HG03571 (cell line): Measurements from ENCODE around the gene UBE3B.

Experiments used
- ATAC-seq: cut with Tn5 transposase; IDR thresholded peaks from one replicate; pipeline ENCODE4 v1.9.1; 2021; ENCODE audit not compliant: unreplicated experiment

Gene UBE3B

GRCh38 chr12:109549613-109550270 is 72.3 kb downstream of the UBE3B start:
- no peak for ATAC-seq

- no peak for ATAC-seq
Observed at GRCh38 chr12:109550281-109550680, 72.8 kb downstream of the UBE3B start.

GRCh38 chr12:109551108-109551507 is 73.7 kb downstream of the UBE3B start:
- no peak for ATAC-seq

GRCh38 chr12:109552971-109553370 is 75.5 kb downstream of the UBE3B start:
- ATAC-seq, result no peak

- ATAC-seq, result no peak
Observed at GRCh38 chr12:109553483-109553882, 76.0 kb downstream of the UBE3B start.

- ATAC-seq, result no peak
Observed at GRCh38 chr12:109553906-109554500, 76.6 kb downstream of the UBE3B start.

- no peak for ATAC-seq
Observed at GRCh38 chr12:109554761-109555160, 77.3 kb downstream of the UBE3B start.

- no peak for ATAC-seq
Observed at GRCh38 chr12:109555431-109556315, 78.2 kb downstream of the UBE3B start.

- ATAC-seq, result no peak
Observed at GRCh38 chr12:109557200-109557599, 79.8 kb downstream of the UBE3B start.

- no peak for ATAC-seq
Observed at GRCh38 chr12:109557805-109558204, 80.4 kb downstream of the UBE3B start.

GRCh38 chr12:109558374-109559199 is 81.2 kb downstream of the UBE3B start:
- no peak for ATAC-seq

- no peak for ATAC-seq
Observed at GRCh38 chr12:109559200-109559505, 81.7 kb downstream of the UBE3B start.

- ATAC-seq, result no peak
Observed at GRCh38 chr12:109559601-109560000, 82.2 kb downstream of the UBE3B start.

GRCh38 chr12:109560867-109561710 is 83.7 kb downstream of the UBE3B start:
- ATAC-seq, result no peak

- ATAC-seq, result no peak
Observed at GRCh38 chr12:109561711-109562030, 84.2 kb downstream of the UBE3B start.

- ATAC-seq, result no peak
Observed at GRCh38 chr12:109562871-109563270, 85.4 kb downstream of the UBE3B start.

GRCh38 chr12:109563291-109564284 is 86.2 kb downstream of the UBE3B start:
- no peak for ATAC-seq

- ATAC-seq, result no peak
Observed at GRCh38 chr12:109566424-109566823, 89.0 kb downstream of the UBE3B start.

GRCh38 chr12:109567296-109567695 is 89.9 kb downstream of the UBE3B start:
- ATAC-seq, result no peak
